ENCODE measurements around the gene RAB3D.
"Not testable (repeated sequence)": the region's sequence is repeated elsewhere in the genome, so short reads cannot be mapped to it uniquely, and the experiment has no call there.

Gene RAB3D

GRCh38 chr19:11338121-11338520 lies 1.3 kb downstream of the RAB3D start:
- no peak for DNase-seq (ENCODE audit: low spot score)
- in situ Hi-C loops (cut with MboI; ENCODE audit: low sequenced_read_pairs, unreplicated experiment): no loop called here
- no peak for TF ChIP-seq CTCF (IDR thresholded peaks at IDR 0.05; ENCODE audit: borderline replicate concordance, control extremely low read depth, extremely low read depth, insufficient read depth, missing control alignments)

- in situ Hi-C loops (cut with MboI; ENCODE audit: low sequenced_read_pairs, unreplicated experiment): no loop called here
- no peak for DNase-seq (ENCODE audit: low spot score)
- TF ChIP-seq CTCF (IDR thresholded peaks at IDR 0.05; ENCODE audit: borderline replicate concordance, control extremely low read depth, extremely low read depth, insufficient read depth, missing control alignments): no peak
Observed at GRCh38 chr19:11337080-11337479, 2.4 kb downstream of the RAB3D start.

- TF ChIP-seq CTCF (IDR thresholded peaks at IDR 0.05; ENCODE audit: borderline replicate concordance, control extremely low read depth, extremely low read depth, insufficient read depth, missing control alignments): no peak
- in situ Hi-C loops (cut with MboI; ENCODE audit: low sequenced_read_pairs, unreplicated experiment): no loop called here
- no peak for DNase-seq (ENCODE audit: low spot score)
Observed at GRCh38 chr19:11335449-11336146, 3.9 kb downstream of the RAB3D start.

- in situ Hi-C loops (cut with MboI; ENCODE audit: low sequenced_read_pairs, unreplicated experiment); DNase-seq (ENCODE audit: low spot score): not testable (repeated sequence)
Observed at GRCh38 chr19:11333838-11334237, 5.6 kb downstream of the RAB3D start.

GRCh38 chr19:11332822-11333221 lies 6.6 kb downstream of the RAB3D start:
- in situ Hi-C loops (cut with MboI; ENCODE audit: low sequenced_read_pairs, unreplicated experiment): no loop called here
- TF ChIP-seq CTCF (IDR thresholded peaks at IDR 0.05; ENCODE audit: borderline replicate concordance, control extremely low read depth, extremely low read depth, insufficient read depth, missing control alignments): no peak
- no peak for DNase-seq (ENCODE audit: low spot score)

GRCh38 chr19:11331502-11331901 lies 8.0 kb downstream of the RAB3D start:
- TF ChIP-seq CTCF (IDR thresholded peaks at IDR 0.05; ENCODE audit: borderline replicate concordance, control extremely low read depth, extremely low read depth, insufficient read depth, missing control alignments): no peak

GRCh38 chr19:11330127-11330526 lies 9.3 kb downstream of the RAB3D start:
- TF ChIP-seq CTCF (IDR thresholded peaks at IDR 0.05; ENCODE audit: borderline replicate concordance, control extremely low read depth, extremely low read depth, insufficient read depth, missing control alignments): no peak
- in situ Hi-C loops (cut with MboI; ENCODE audit: low sequenced_read_pairs, unreplicated experiment): no loop called here
- no peak for DNase-seq (ENCODE audit: low spot score)

More at GRCh38 chr19:11331502-11331901, 8.0 kb downstream of the RAB3D start:
- no peak for DNase-seq (ENCODE audit: low spot score)
- in situ Hi-C loops (cut with MboI; ENCODE audit: low sequenced_read_pairs, unreplicated experiment): no loop called here

Data from GM13976 (cell line).